Liver (tissue), 9 donors: ENCODE results near the gene CTTNBP2. TPM values are rescaled to one million over a fixed set of nuclear protein-coding genes. Genes with fewer than 3 reads are reported as not detected.
A peak's percentile ranks its signal among the peaks of the same experiment; 100 is the strongest.

Experiments
- DNase-seq: peaks from one replicate; pipeline ENCODE4 v3.0.0-alpha.2; 2017; ENCODE audit warnings: low spot score
- H3K27ac ChIP-seq, 2 donors: one replicate each; pipeline ENCODE4 v1.7.0; 2013; ENCODE audit warnings: inconsistent platforms in 2 of 2, low read length in 2 of 2, control low read depth in 1 of 2, low read depth in 1 of 2, mild to moderate bottlenecking in 1 of 2
- H3K27me3 ChIP-seq, 4 donors: one replicate each; pipeline versions ENCODE4 v1.6.1 to v1.7.0; 2013; ENCODE audit warnings: low read length in 3 of 4, inconsistent platforms in 1 of 4, mild to moderate bottlenecking in 1 of 4, moderate library complexity in 1 of 4; ENCODE audit not compliant: control insufficient read depth in 4 of 4, insufficient read depth in 4 of 4
- H3K36me3 ChIP-seq, 4 donors: one replicate each; pipeline versions ENCODE4 v1.6.1 to v1.7.0; 2013; ENCODE audit warnings: low read length in 3 of 4, mild to moderate bottlenecking in 3 of 4, low read depth in 1 of 4, moderate library complexity in 1 of 4; ENCODE audit not compliant: control insufficient read depth in 4 of 4, insufficient read depth in 3 of 4
- H3K4me1 ChIP-seq, 4 donors: one replicate each; pipeline versions ENCODE4 v1.6.1 to v1.7.0; 2013; ENCODE audit warnings: low read length in 3 of 4, mild to moderate bottlenecking in 3 of 4, moderate library complexity in 1 of 4; ENCODE audit not compliant: control insufficient read depth in 4 of 4, insufficient read depth in 4 of 4
- H3K4me3 ChIP-seq, 3 donors: one replicate each; pipeline versions ENCODE4 v1.6.1 to v1.7.0; 2013; ENCODE audit warnings: low read length in 3 of 3, control low read depth in 1 of 3, low read depth in 1 of 3, mild to moderate bottlenecking in 1 of 3
- H3K9ac ChIP-seq, 2 donors: one replicate each; pipeline ENCODE4 v1.7.0; 2013; ENCODE audit warnings: low read length in 2 of 2, mild to moderate bottlenecking in 2 of 2, moderate library complexity in 2 of 2, control low read depth in 1 of 2, low read depth in 1 of 2
- H3K9me3 ChIP-seq, 4 donors: one replicate each; pipeline versions ENCODE4 v1.6.1 to v1.7.0; 2013; ENCODE audit warnings: low read length in 3 of 4; ENCODE audit not compliant: control insufficient read depth in 4 of 4
- ATF3 ChIP-seq: IDR thresholded peaks from 2 replicates; pipeline ENCODE4 v1.6.1; 2016; ENCODE audit warnings: antibody characterized with exemption
- CTCF ChIP-seq: fragments of 150-350 bp; IDR thresholded peaks from 2 replicates; pipeline ENCODE4 v1.5.1; 2017; ENCODE audit warnings: improper control_type of control experiment, low read depth, low read length; ENCODE audit not compliant: missing input control
- EGR1 ChIP-seq, 2 donors: IDR thresholded peaks; 2 replicates each; pipeline ENCODE4 v1.6.1; 2016 to 2018; ENCODE audit warnings: antibody characterized with exemption in 2 of 2, low read depth in 2 of 2
- FOXA1 ChIP-seq: IDR thresholded peaks from 2 replicates; pipeline ENCODE4 v1.6.1; 2016; ENCODE audit warnings: antibody characterized with exemption
- GABPA ChIP-seq, 2 donors: IDR thresholded peaks in 1 of 2; conservative IDR thresholded peaks in 1 of 2; 2 replicates each; pipeline ENCODE4 v1.6.1; 2016; ENCODE audit warnings: antibody characterized with exemption in 2 of 2, mild to moderate bottlenecking in 1 of 2, moderate library complexity in 1 of 2
- HNF4A ChIP-seq, 2 donors: conservative IDR thresholded peaks; 2 replicates each; pipeline ENCODE4 v1.6.1; 2016; ENCODE audit warnings: antibody characterized with exemption in 2 of 2, mild to moderate bottlenecking in 2 of 2
- HNF4G ChIP-seq: IDR thresholded peaks from 2 replicates; pipeline ENCODE4 v1.6.1; 2016; ENCODE audit warnings: antibody characterized with exemption
- JUND ChIP-seq, 2 donors: IDR thresholded peaks; 2 replicates each; pipeline ENCODE4 v1.6.1; 2016; ENCODE audit warnings: antibody characterized with exemption in 2 of 2
- MAX ChIP-seq: IDR thresholded peaks from 2 replicates; pipeline ENCODE4 v1.6.1; 2016; ENCODE audit warnings: antibody characterized with exemption
- NR2F2 ChIP-seq: IDR thresholded peaks from 2 replicates; pipeline ENCODE4 v1.6.1; 2016; ENCODE audit warnings: antibody characterized with exemption
- RAD21 ChIP-seq, 2 donors: IDR thresholded peaks; 2 replicates each; pipeline ENCODE4 v1.6.1; 2016; ENCODE audit warnings: antibody characterized with exemption in 2 of 2, mild to moderate bottlenecking in 2 of 2
- REST ChIP-seq: IDR thresholded peaks from 2 replicates; pipeline ENCODE4 v1.6.1; 2016; ENCODE audit warnings: antibody characterized with exemption, mild to moderate bottlenecking
- RXRA ChIP-seq, 2 donors: IDR thresholded peaks; 2 replicates each; pipeline ENCODE4 v1.6.1; 2017 to 2018; ENCODE audit warnings: antibody characterized with exemption in 2 of 2, mild to moderate bottlenecking in 1 of 2
- YY1 ChIP-seq: IDR thresholded peaks from 2 replicates; pipeline ENCODE4 v1.6.1; 2016; ENCODE audit warnings: antibody characterized with exemption, mild to moderate bottlenecking
- ZBTB33 ChIP-seq: IDR thresholded peaks from 2 replicates; pipeline ENCODE4 v1.6.1; 2016; ENCODE audit warnings: antibody characterized with exemption
- WGBS: extraction: QIAGEN DNeasy Blood & Tissue Kit; methylation state at CpG from one replicate; pipeline ENCODE4 v1.1.7; 2013; 5-methylcytosine and 5-hydroxymethylcytosine counted together
- polyA plus RNA-seq, 2 donors: library from polyadenylated mRNA; stranded (reverse) in 1 of 2; unstranded in 1 of 2; fragments of 200-250 nt in 1 of 2; fragments of >200 nt in 1 of 2; fragmentation: Nextera tagmentation in 1 of 2; extraction: Ambion mirVana in 1 of 2; gene quantifications; one replicate each; pipeline versions ENCODE4 v1.2.1 to v1.2.3, GENCODE V29; 2013 to 2015
- total RNA-seq, 2 donors: library from RNA; depleted of rRNA; stranded (reverse); fragments of >200 nt; gene quantifications; one replicate each; pipeline ENCODE4 v1.2.3, GENCODE V29; 2014
- donor health status: healthy.
- donor health status: healthy.
- donor health status: healthy.
- donor health status: healthy.
- donor health status: healthy.

Gene CTTNBP2
- total and polyA plus RNA-seq, 4 donors, result 1.2 to 1.7 (median 1.5) TPM

GRCh38 chr7:117780832-117781231, 92.4 kb downstream of the CTTNBP2 start:
- H3K4me1 ChIP-seq, result no peaks in the 10 kb centered on the region
- H3K9ac ChIP-seq, result no peak overlapping the region
- H3K4me3 ChIP-seq, result no peak overlapping the region
- H3K27ac ChIP-seq, result no peak overlapping the region
- no peaks in the 10 kb centered on the region for H3K36me3 ChIP-seq
- no peaks in the 10 kb centered on the region for H3K9me3 ChIP-seq
- DNase-seq, result no peak
- WGBS, result 75% methylated on average over 2 of the region's 2 CpGs
- TF ChIP-seq CTCF (no peak), NR2F2 (no peak), HNF4G (no peak), FOXA1 (no peak), RAD21 (IDR thresholded peaks at IDR 0.05) (no peak), ZBTB33 (no peak)
- H3K27me3 ChIP-seq, result no peaks in the 10 kb centered on the region

GRCh38 chr7:117777335-117778142, 95.7 kb downstream of the CTTNBP2 start:
- H3K9ac ChIP-seq, result no peak overlapping the region
- H3K4me3 ChIP-seq, result no peak overlapping the region
- H3K27ac ChIP-seq, result no peak overlapping the region
- peak in 1 of 2 donors; percentile 88 for TF ChIP-seq JUND (IDR thresholded peaks at IDR 0.05)
- TF ChIP-seq EGR1 (IDR thresholded peaks at IDR 0.05; ENCODE audit: low read depth in 2 of 2), result peak in 1 of 2 donors; percentile 26
- no peak for TF ChIP-seq HNF4G
- TF ChIP-seq MAX, result no peak
- TF ChIP-seq ATF3, result no peak
- TF ChIP-seq RXRA (IDR thresholded peaks at IDR 0.05), result peak in 1 of 2 donors; percentile 37
- peak in 1 of 2 donors; percentile 56 for TF ChIP-seq HNF4A (conservative IDR thresholded peaks at IDR 0.05)
- peak in 1 of 2 donors; percentile 17 for TF ChIP-seq RAD21 (IDR thresholded peaks at IDR 0.05)
- no peaks in the 10 kb centered on the region for H3K4me1 ChIP-seq
- H3K27me3 ChIP-seq, result no peaks in the 10 kb centered on the region
- WGBS, result 75% methylated on average over 3 of the region's 3 CpGs
- DNase-seq, result no peak
- H3K9me3 ChIP-seq, result no peaks in the 10 kb centered on the region
- no peaks in the 10 kb centered on the region for H3K36me3 ChIP-seq

- H3K9me3 ChIP-seq, result no peaks in the 10 kb centered on the region
- no peak for TF ChIP-seq EGR1 (IDR thresholded peaks at IDR 0.05; ENCODE audit: low read depth in 2 of 2)
- no peak for TF ChIP-seq CTCF
- no peak for TF ChIP-seq REST
- no peak for TF ChIP-seq RXRA (IDR thresholded peaks at IDR 0.05)
- no peak for TF ChIP-seq NR2F2
- TF ChIP-seq YY1, result no peak
- no peak for TF ChIP-seq GABPA (IDR thresholded peaks at IDR 0.05 in 1 of 2, conservative IDR thresholded peaks at IDR 0.05 in 1 of 2)
- no peak for TF ChIP-seq HNF4A (conservative IDR thresholded peaks at IDR 0.05)
- no peak for TF ChIP-seq JUND (IDR thresholded peaks at IDR 0.05)
- TF ChIP-seq RAD21 (IDR thresholded peaks at IDR 0.05), result no peak
- no peaks in the 10 kb centered on the region for H3K36me3 ChIP-seq
- DNase-seq, result no peak
- peaks cover 0 to 6% (median 5%) of the 10 kb centered on the region in 4 donors for H3K4me1 ChIP-seq
- no peak overlapping the region for H3K4me3 ChIP-seq
- H3K27me3 ChIP-seq, result no peaks in the 10 kb centered on the region
- no peak overlapping the region for H3K9ac ChIP-seq
- H3K27ac ChIP-seq, result no peak overlapping the region
Observed at GRCh38 chr7:117776224-117776623, 97.0 kb downstream of the CTTNBP2 start.
